ENCODE results near the gene DUSP8. TPM values are rescaled to one million over a fixed set of nuclear protein-coding genes. Genes with fewer than 3 reads are reported as not detected.

DUSP8 gene
- total and polyA plus RNA-seq, 2 of the 8 experiments (the other 6 are each of a cell fraction or from before 2014, with no cell fraction given), result 2.8 to 3.6 TPM

DNA sequence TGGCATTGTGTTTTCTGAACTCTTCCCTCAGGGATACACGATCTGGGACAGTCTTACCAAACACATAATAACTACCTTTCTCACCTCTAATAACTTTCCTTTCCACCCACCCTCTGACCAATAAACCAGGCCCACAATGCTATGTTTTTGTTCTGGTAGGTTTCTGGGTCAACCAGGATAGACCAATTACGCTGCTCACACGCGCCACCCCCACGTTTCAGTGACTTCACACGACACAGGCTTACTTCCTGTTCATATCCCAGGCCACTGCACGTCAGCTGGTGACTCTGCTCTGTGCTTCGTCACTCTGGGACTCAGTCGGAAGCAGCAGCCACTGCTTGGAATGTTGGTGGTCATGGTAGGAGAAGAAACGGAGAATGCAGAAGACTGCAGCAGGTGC is 47.4 kb upstream of the DUSP8 start:
- H3K4me3 ChIP-seq (ENCODE audit: extremely low read depth in 1 of 4, insufficient read depth in 2 of 4, low read depth in 3 of 4, low read length in 4 of 4), result no peak overlapping the region
- H3K79me1 ChIP-seq (ENCODE audit: low read depth, low read length), result no peaks in the 10 kb centered on the region
- H4K8ac ChIP-seq (ENCODE audit: extremely low read depth, insufficient read depth, low read length), result no peak overlapping the region
- no peak overlapping the region for H2BK12ac ChIP-seq (ENCODE audit: low read depth, low read length)
- FAIRE-seq (no peak), DNase-seq (ENCODE audit: low read depth in 1 of 2, low spot score in 2 of 2) (no peak)
- CTCF ChIA-PET (ENCODE audit: partially characterized antibody), result interaction anchor here (0.7 to 4.4 kb wide), 5 partner anchors 10 to 455 kb away, joined by 3 to 22 read pairs (median 4); no protein-coding TSS in a partner anchor
- H3K27ac ChIP-seq (ENCODE audit: low read depth, low read length), result no peak overlapping the region
- H3K23me2 ChIP-seq (ENCODE audit: low read depth, low read length), result no peaks in the 10 kb centered on the region
- H2BK20ac ChIP-seq (ENCODE audit: low read length), result no peak overlapping the region
- POLR2A ChIA-PET (ENCODE audit: partially characterized antibody), result interaction anchor here (0.6 to 0.7 kb wide), 2 partner anchors 277 to 541 kb away, joined by 3 to 4 read pairs; no protein-coding TSS in a partner anchor
- H4K91ac ChIP-seq (replicated peaks; ENCODE audit: insufficient read length, low read length), result no peak overlapping the region
- no peaks in the 10 kb centered on the region for H3K79me2 ChIP-seq (ENCODE audit: control insufficient read depth in 1 of 2, insufficient read depth in 2 of 2, low read length in 2 of 2)
- 81% methylated on average over 10 of the region's 10 CpGs; no CpG with 5 or more reads in 1 of the 2 experiments for WGBS, 2 experiments (ENCODE audit: extremely low coverage in 1 of 2, insufficient coverage in 1 of 2, insufficient read length in 1 of 2, insufficient replicate concordance in 2 of 2, low coverage in 1 of 2, low lambda C conversion rate in 2 of 2, missing lambda C conversion rate in 1 of 2)
- H2AK5ac ChIP-seq (ENCODE audit: low read depth, low read length), result no peak overlapping the region
- no peak overlapping the region for H3K56ac ChIP-seq (replicated peaks; ENCODE audit: insufficient read length, low read depth, low read length)
- no peak overlapping the region for H2BK5ac ChIP-seq (ENCODE audit: low read depth, low read length)
- no peaks in the 10 kb centered on the region for H3K27me3 ChIP-seq (replicated peaks in 1 of 4; ENCODE audit: control insufficient read depth in 3 of 4, extremely low read depth in 1 of 4, insufficient read depth in 3 of 4, low read length in 3 of 4)
- no peak overlapping the region for H3K4me2 ChIP-seq (ENCODE audit: insufficient read depth in 1 of 2, low read depth in 2 of 2, low read length in 2 of 2)
- H2BK15ac ChIP-seq (ENCODE audit: low read length), result no peak overlapping the region
- H2BK120ac ChIP-seq (replicated peaks; ENCODE audit: low read depth, low read length), result no peak overlapping the region
- H3K18ac ChIP-seq (ENCODE audit: extremely low read depth, low read length), result no peak overlapping the region
- no peak overlapping the region for H3K4ac ChIP-seq (replicated peaks; ENCODE audit: insufficient read length, low read depth, low read length)
- no peak overlapping the region for H4K5ac ChIP-seq (ENCODE audit: insufficient read length, low read depth, low read length)
- H3K9ac ChIP-seq (replicated peaks in 1 of 4; ENCODE audit: extremely low read depth in 1 of 4, low read depth in 3 of 4, low read length in 3 of 4), result no peak overlapping the region
- H3K9me3 ChIP-seq (ENCODE audit: insufficient read depth in 2 of 2, low read depth in 1 of 2, low read length in 1 of 2), result no peaks in the 10 kb centered on the region
- H3K23ac ChIP-seq (ENCODE audit: insufficient read length), result no peak overlapping the region
- H4K20me1 ChIP-seq (replicated peaks in 1 of 2; ENCODE audit: control insufficient read depth in 1 of 2, insufficient read depth in 2 of 2, low read length in 2 of 2), result no peaks in the 10 kb centered on the region
- H3K14ac ChIP-seq (ENCODE audit: insufficient read length), result no peak overlapping the region
- TF ChIP-seq EGR1 (IDR thresholded peaks at IDR 0.05; ENCODE audit: borderline replicate concordance, low read depth, low read length) (no peak), PHF8 (conservative IDR thresholded peaks at IDR 0.05; ENCODE audit: low read depth, low read length) (no peak)
- no peaks in the 10 kb centered on the region; a peak in 1 of 7 replicates for H3K4me1 ChIP-seq (replicated peaks in 1 of 4; ENCODE audit: control insufficient read depth in 3 of 4, insufficient read depth in 4 of 4, low read length in 3 of 4)
- no peaks in the 10 kb centered on the region for H3K36me3 ChIP-seq (ENCODE audit: control insufficient read depth in 2 of 4, insufficient read depth in 4 of 4, low read length in 3 of 4)
- no peak overlapping the region for H2AFZ ChIP-seq (ENCODE audit: low read length)
